Activated naive CD8-positive, alpha-beta T cell treated with anti-CD3 and anti-CD28 coated beads, Interleukin-2, amount 50 U/mL, for 24 hours (primary cell): Measurements from ENCODE around the gene SRCAP.

ENCODE experiments used
- ATAC-seq: fragments of 150-1000 bp; cut with Tn5 transposase; one replicate; pipeline ENCODE4 v1.10.0; 2021
- DNase-seq: peaks from one replicate; pipeline ENCODE4 v3.0.0; 2021
- H3K27ac Mint-ChIP-seq: one replicate; pipeline ENCODE4 v1.8.0; 2021; ENCODE audit warnings: mild to moderate bottlenecking, mixed read lengths
- H3K27me3 Mint-ChIP-seq: one replicate; pipeline ENCODE4 v1.8.0; 2021; ENCODE audit warnings: mixed read lengths
- H3K36me3 Mint-ChIP-seq: one replicate; pipeline ENCODE4 v1.8.0; 2021; ENCODE audit warnings: low read depth, mixed read lengths
- H3K4me1 Mint-ChIP-seq: one replicate; pipeline ENCODE4 v1.8.0; 2021; ENCODE audit warnings: mixed read lengths
- H3K4me3 Mint-ChIP-seq: one replicate; pipeline ENCODE4 v1.8.0; 2021; ENCODE audit warnings: mild to moderate bottlenecking, moderate library complexity, mixed read lengths
- H3K9me3 Mint-ChIP-seq: one replicate; pipeline ENCODE4 v1.8.0; 2021; ENCODE audit warnings: mixed read lengths

Gene SRCAP

DNA sequence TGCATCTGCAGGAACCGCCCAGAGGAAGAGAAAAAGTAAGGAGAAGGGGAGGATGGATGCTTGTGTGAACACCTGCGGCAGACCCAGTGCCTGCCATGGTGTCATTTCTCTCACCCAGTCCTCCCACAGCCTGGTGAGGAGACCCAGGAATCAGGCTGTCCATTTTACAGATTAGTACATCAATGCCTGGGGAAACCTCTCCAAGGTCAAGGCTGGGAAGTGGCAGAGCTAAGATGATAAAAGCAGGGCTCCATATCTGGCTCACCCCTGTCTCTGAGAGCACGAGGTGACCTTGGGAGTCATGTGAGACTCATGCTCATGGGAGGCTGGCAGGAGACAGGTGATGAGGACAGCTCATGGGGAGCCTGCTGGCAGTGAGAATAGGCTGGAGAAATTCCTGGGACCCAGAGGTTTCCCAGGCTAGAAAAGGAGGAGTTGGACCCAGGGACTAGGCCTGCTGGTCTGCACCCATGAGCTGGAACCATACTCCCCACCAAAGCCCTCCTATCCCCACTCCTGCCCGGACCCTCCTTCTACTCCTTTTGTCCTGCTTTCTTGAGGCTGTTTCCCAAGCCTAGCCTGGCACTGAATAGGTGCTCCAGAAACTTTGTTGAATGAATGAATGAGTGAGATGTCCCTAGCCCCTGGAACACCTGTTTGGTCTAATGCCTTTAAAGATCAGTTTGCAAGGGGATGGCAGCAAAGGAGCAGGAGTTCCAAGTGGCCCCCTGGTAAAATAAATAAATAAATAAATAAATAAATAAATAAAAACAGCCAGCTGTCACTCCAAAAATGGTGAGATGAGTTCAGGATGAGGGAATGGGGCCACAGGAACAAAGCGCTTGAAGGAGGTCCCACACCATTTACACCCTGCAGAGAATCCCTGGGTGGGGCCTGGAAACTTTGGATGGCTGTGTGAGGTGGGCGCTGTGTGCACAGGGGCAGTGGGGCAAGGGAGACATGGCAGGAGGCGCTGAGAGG, 86.4 kb downstream of the SRCAP start:
- peak overlapping the region; percentile 73 for H3K4me3 Mint-ChIP-seq
- no peaks in the 10 kb centered on the region for H3K36me3 Mint-ChIP-seq
- peaks cover 4% of the 10 kb centered on the region for H3K27me3 Mint-ChIP-seq
- DNase-seq (no peak), ATAC-seq (no peak)
- H3K9me3 Mint-ChIP-seq, result no peaks in the 10 kb centered on the region
- peaks cover 7% of the 10 kb centered on the region for H3K4me1 Mint-ChIP-seq
- H3K27ac Mint-ChIP-seq, result no peak overlapping the region

- peaks cover 4% of the 10 kb centered on the region for H3K27me3 Mint-ChIP-seq
- peak overlapping the region; percentile 73 for H3K4me3 Mint-ChIP-seq
- H3K27ac Mint-ChIP-seq, result peak overlapping the region; percentile 19
- H3K9me3 Mint-ChIP-seq, result no peaks in the 10 kb centered on the region
- H3K4me1 Mint-ChIP-seq, result peaks cover 7% of the 10 kb centered on the region
- peak; percentile 63 for ATAC-seq
- no peaks in the 10 kb centered on the region for H3K36me3 Mint-ChIP-seq
- DNase-seq, result peak; percentile 27
These were observed 87.4 kb downstream of the SRCAP start for GRCh38 chr16:30786115-30786935.

DNA sequence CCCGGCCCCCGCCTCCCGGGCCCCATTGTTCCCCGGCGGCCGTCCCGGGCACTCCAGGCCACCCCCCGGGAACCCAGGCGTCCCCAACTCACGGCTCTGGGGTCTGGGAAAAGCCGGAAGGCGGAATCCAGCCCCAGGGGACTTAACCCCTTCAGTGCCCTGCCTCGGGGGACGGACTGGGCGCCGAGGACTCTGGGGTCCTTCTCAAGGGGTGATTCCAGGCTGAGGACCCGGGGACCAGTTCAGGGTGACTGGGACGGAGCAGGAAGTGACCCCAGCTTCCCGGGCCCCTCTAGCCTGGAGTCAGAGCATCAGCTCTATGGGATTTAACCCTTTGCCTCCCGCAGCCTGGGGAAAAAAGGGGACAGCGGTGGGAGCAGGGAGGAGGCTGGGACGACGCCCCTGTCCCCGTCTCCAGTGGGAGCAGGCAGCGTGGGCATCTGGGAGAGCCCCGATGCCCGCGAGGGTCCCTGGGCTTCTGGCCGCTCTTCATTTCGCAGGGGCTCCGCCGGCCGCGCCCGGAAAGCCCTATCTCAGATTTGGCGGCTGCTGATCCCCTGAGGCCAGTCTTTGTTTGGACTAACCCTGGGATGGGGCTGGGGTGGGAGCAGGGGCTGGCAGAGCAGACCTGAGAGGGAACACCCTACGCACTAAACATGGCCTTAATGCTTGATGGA, 88.1 kb downstream of the SRCAP start, which contains the start of gene ZNF629:
Gene ZNF629, minus strand, starts transcription at position 270 of the 677 bp plus-strand sequence. CDS start 2,723 bp downstream, outside the sequence.
- Mint-ChIP-seq H3K27ac (peak within 1 kb of the TSS; percentile 19), H3K27me3 (peaks cover 4% of the 10 kb centered on the region)
- DNase-seq, result peak; percentile 32

DNA sequence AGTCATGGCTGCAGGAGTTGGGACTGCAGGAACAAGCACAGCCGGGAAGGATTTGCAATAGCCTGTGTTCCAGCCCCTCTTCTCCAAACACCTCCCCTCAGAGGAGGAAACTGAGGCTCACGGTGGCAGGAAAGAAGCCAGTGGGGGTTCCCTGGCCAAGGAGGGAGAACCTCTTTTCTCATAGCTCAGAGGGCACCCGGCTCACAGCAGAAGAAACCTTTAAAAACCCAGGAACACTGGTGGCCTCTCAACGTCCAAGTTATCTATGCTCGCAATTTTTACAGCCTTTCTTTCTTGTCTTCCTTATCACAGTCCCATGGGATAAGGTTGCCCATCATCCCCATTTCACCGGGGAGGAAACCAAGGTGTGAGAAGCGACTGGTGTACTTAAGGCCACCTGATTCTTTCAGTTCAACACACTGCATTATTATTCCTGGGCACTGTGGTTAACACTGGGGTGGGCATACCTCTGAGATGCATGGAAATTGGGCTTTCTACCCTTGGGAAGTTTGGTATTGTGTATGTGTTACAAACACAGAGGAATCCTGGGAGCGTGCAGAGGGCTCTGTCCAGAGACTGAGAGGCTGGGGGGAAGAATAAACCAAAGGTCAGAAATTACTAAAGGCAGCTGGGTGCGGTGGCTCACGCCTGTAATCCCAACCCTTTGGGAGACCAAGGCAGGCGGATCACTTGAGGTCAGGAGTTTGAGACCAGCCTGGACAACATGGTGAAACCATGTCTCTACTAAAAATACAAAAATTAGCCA, 88.8 kb downstream of the SRCAP start:
- H3K9me3 Mint-ChIP-seq, result no peaks in the 10 kb centered on the region
- DNase-seq, result no peak
- H3K27me3 Mint-ChIP-seq, result peaks cover 4% of the 10 kb centered on the region
- H3K4me3 Mint-ChIP-seq, result peak overlapping the region; percentile 79
- no peak overlapping the region for H3K27ac Mint-ChIP-seq
- peaks cover 7% of the 10 kb centered on the region for H3K4me1 Mint-ChIP-seq
- H3K36me3 Mint-ChIP-seq, result no peaks in the 10 kb centered on the region
- ATAC-seq, result no peak

More for the DNA sequence above, 88.1 kb downstream of the SRCAP start, which contains the start of gene ZNF629:
- Mint-ChIP-seq H3K4me3 (peak within 1 kb of the TSS; percentile 79), H3K9me3 (no peaks in the 10 kb centered on the region), H3K4me1 (peaks cover 7% of the 10 kb centered on the region), H3K36me3 (no peaks in the 10 kb centered on the region)
- ATAC-seq, result peak; percentile 20
